ENCODE measurements around the gene FOXP2.
"Not testable (repeated sequence)": the region's sequence is repeated elsewhere in the genome, so short reads cannot be mapped to it uniquely, and the experiment has no call there.

Gene FOXP2

DNA sequence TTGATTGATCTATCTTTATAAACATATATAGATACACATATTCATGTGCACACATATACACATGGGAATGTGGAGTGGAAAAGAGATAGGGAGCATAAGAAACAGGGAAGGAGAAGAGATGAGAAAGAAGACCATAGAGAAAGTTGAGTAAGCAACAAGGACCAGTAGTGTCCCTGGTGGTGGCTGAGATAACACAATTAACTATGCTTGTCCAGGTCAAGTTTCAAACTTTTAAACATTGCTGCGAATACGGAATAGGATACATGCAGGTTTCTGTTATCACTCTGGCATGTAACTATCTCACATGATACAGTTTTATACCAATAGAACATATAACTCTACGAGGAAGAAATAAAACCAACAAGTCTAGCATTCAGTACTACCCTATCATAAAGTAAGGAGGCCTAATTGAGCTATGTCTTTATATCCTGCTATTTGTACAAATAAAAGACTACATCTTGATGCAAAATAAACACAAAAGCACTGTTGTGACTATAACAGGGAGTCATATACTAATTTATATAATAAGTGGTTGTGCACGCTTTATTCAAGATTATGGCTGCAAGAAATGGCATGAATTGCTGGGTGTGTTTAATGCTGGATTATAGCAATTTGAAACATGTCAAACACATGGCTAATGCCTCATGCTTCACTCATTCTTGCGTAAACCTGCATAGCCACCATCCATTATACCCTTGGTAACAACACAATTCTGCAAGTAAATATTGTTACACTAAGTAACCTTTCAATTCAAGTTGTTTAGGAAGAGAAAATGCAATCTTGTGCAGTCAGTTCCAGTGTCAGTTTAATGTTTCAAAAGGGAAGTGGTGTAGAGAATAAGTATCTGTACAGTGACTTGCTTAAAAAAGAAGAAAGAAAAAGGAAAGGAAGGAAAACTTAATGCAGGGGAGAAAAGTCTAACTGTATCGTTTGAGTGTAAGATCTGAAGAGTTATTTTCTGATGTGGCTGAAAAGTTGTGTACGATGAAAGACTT is 8.2 kb downstream of the FOXP2 start:
- DNase-seq: no peak

DNA sequence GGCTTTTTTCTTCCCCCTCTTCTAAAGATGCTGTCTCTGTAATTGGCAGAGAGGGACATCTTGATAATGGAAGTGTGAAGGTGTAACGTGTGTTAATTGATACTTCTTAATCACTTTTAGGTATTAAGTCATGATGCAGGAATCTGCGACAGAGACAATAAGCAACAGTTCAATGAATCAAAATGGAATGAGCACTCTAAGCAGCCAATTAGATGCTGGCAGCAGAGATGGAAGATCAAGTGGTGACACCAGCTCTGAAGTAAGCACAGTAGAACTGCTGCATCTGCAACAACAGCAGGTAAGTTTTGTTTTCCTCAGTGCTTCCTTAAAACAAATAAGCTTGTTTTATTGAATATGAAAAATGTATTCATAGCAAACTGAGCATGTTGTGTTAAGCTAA is 11.8 kb downstream of the FOXP2 start:
- no peak for DNase-seq

- DNase-seq: no peak
Observed at GRCh38 chr7:114426824-114427223, 12.2 kb downstream of the FOXP2 start.

GRCh38 chr7:114428211-114428610 is 13.6 kb downstream of the FOXP2 start:
- DNase-seq: no peak

DNA sequence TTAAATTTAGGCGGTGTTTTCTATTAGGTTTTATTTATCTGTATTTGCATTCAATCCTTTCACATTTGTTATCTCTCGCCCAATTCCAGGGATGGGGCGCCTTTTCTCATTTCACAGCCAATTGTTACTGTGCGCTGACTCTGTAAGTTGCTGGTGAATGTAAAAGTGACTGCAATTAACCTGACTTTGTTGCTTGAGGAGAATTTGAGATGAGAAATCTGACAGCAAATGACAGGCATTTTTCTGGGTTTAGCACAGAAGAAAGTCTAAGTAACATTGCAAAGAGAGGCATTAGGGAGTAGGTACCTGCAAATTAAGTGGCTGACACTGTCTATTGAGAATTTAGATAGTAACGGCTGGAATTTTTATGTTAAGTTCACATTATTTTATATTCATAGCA is 16.6 kb downstream of the FOXP2 start:
- DNase-seq: no peak

DNA sequence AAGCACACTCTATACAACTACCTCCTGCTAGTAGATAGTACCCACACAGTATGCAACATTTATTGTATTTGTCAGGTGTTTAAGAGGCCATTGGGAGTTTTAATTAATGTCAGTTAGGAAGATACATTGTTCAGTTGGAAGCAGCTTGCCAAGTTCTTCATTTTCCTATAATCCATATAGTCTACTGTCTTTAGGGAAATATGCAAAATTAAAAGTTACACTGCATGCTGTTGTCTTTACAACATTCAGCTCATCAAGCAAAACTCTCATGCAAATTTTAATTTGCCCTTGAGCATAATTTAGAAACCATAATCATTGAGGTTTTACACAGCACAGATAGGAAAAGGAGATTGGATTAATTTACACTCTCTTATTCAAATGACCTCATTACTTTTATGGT is 17.4 kb downstream of the FOXP2 start:
- DNase-seq: no peak

- no peak for DNase-seq
Observed at GRCh38 chr7:114432703-114433102, 18.1 kb downstream of the FOXP2 start.

GRCh38 chr7:114439581-114439980 is 25.0 kb downstream of the FOXP2 start:
- DNase-seq: no peak

GRCh38 chr7:114440927-114441326 is 26.3 kb downstream of the FOXP2 start:
- DNase-seq: not testable (repeated sequence)

GRCh38 chr7:114444196-114444595 is 29.6 kb downstream of the FOXP2 start:
- no peak for DNase-seq

- no peak for DNase-seq
Observed at GRCh38 chr7:114450431-114450830, 35.8 kb downstream of the FOXP2 start.

GRCh38 chr7:114459574-114459973 is 45.0 kb downstream of the FOXP2 start:
- no peak for DNase-seq

GRCh38 chr7:114460021-114460420 is 45.4 kb downstream of the FOXP2 start:
- DNase-seq: no peak

DNA sequence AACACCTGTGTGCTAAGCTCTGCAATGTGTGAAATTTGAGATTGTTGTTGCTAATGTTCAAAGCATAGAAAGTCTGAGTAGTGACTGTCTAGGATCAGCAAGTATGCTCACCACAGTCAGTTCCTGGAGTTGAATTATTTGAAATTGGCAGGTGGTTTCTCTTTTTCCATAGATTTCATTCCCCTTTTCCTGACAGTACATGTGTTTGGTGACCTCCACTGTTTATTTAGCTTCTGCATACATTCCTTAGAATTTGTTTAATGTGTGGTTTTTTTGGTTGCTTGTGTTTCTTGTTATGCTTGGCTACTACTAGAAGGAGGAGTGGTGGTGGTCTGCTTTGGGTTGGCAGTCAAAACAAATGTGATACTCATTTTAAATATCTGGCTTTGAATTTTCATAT is 52.3 kb downstream of the FOXP2 start:
- no peak for DNase-seq

- no peak for DNase-seq
Observed at GRCh38 chr7:114468844-114469243, 54.2 kb downstream of the FOXP2 start.

DNA sequence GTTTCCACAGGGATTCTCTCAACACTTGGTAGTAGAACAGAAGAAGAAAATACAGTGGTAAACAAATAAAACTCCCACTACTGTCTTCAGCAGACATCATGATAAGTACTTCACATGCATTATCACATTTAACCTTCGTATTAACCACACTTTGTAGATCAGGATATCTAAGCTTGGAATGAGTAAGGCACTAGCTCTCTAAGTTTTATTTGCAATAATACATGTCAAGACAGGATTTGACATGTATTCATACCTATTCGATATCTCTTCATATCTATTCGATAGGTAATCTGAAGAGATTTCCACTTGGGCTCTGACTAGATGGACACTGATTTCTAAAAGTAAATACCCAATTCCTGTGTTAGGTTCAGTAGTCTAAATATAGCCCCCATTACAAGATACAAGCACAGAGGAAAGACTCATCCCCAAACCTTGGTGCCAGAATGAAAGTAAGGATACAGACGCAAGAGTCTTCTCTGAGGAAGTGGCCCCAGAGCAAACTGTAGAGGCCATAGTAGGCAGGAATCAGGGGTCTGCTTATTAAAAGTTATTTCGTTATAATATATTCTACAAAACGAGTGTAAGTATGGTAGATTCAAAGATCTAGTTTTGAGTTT is 58.4 kb downstream of the FOXP2 start:
- DNase-seq: no peak

DNA sequence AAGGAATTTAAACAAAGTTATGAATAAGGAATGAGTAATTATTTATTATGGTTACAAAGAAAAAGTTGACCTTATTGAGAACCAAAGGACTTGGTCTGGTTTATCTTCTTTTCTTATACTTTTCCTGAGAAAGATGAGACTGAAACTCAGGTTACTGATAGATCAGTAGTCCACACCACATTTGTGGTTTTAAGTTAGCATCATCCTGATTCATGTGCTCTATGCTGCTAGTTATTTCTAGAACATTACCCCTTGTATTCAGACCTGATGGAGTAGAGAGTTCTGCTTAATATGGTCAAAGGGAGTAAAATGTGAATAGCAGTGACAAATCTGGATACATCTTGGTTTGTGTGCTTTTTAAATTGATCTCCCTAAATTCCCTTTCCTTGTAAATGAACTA is 63.8 kb downstream of the FOXP2 start:
- DNase-seq: no peak

DNA sequence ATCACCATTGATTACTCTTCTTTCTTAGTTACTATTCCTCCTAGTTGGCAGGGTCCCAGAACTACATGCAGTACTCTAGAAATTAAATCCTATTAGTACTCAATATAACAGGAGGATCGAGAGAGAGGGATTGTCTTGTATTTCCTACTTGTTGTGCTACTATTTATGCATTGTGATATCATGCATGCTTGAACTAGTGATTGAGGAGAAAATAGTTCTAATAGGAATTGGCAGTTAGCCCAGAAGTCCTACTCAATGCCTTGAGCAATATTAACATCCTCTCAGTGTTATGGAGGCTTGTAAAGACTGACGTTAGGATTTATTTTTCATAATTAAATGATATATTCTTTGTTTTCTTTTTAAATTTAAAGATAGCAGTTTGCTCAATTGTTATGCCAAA is 67.4 kb downstream of the FOXP2 start:
- no peak for DNase-seq

DNA sequence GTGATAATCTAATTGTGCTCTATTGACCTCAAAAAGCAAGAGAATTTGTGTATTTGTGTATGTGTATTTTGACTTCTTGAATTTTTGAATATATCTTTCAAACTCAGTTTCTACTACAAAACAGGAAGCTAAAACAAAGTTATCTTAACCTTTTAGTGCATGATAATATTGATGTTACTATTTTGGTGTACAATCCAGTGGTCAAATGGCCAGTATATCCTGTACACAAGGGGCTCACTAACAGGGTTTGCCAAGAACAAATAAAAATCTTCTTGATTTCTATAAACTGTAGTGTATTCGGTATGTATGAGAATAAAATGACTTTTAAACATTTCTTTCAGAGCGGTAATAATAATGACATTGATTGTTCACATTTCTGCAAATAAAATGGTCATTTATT is 69.6 kb downstream of the FOXP2 start:
- no peak for DNase-seq

DNA sequence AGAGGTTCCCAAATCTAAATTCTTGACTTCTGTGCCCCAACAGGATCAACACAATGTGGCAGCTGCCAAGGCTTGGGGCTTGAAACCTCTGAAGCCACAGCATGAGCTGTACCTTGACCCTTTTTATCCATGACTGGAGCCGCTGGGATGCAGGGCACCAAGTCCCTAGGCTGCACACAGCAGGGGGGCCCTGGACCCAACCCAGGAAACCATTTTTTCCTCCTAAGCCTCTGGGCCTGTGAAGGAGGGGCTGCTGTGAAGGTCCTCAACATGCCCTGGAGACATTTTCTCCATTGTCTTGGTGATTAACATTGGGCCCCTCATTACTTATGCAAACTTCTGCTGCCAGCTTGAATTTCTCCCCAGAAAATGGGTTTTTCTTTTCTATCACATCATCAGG is 72.6 kb downstream of the FOXP2 start:
- DNase-seq: no peak

DNA sequence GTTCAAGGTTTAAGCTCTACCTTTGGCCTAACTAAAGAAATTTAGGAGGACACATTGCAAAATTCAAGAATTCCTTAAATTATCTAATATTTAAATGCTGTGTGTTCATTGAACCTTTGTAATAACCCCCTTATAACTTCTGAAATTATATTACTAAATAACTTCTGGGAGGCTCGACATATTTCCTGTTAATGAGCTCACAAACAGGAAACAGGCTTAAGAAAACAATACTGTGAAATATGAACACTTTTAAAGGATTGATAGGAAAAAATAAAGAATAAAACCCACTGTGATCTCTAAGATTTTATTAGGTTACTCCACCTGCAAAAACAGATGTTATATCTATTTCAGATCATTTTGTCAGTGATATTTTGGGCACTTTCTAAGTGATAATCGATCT is 74.1 kb downstream of the FOXP2 start:
- DNase-seq: no peak

DNA sequence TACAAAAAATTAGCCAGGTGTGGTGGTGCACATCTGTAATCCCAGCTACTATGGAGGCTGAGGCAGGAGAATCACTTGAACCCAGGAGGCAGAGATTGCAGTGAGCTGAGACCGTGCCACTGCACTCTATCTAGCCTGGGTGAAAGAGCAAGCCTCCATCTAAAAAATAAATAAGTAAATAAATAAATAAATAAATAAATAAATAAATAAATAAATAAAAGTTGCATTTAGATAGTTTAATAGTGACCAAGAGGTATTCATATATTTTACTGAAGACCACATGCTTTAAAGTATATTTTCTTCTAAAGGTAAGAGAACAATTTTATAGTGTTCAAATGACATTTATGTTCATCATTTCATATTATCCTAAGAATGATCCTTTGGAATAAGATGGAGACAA is 82.9 kb downstream of the FOXP2 start:
- not testable (repeated sequence) for DNase-seq

DNA sequence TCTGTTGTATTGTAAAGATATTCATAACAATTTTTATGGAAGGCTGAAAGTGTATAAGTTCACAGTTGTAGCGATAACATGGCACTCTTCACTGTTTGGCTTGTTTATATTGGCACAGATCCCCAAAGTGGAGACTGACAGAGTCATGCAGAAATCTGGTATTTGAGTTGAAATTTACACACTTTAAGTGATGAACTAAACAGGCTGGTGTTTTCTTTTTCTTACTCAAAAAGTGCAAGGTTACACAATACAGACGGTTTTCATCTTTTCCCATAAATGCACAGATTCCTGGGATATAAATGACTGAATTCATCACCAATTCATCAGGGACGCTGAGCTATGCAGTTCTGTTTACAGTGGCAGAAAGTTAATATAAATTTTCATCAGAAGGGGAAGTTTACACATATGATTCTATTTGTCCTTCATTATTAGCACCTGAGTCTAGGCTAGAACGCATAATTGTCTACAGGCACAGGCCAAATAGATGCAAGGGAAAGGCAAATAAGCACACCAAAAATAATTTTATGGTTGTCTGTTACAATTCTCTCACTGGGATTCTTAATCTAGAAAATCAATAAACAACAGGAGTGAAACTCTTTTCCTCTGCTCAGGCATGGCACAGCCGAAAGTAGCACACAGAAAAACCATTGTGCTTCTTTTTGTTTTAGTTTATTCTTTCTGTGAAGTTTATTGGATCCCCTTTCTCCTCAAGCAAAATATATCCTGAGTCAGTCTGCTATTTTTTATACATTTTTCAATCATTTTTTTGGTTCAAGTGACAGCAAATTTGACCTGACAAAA is 88.0 kb downstream of the FOXP2 start:
- no peak for DNase-seq

DNA sequence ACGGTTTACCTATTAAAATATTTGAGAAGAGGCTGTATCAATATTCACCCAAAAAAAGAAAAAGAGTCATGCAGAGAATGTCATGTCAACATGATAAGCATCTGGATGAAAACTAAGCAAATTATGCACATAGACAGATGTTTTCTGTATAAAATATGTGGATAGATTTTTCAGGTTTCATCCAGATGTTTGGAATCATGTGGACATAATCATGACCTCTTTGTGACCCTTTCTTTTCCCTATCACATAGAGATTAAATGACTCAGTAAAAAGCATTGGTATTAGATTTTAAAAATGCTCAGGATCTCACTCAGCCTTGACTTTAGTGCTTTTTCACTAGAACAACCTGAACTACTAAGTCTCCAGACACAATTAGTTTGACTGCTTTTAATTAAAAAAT is 90.0 kb downstream of the FOXP2 start:
- DNase-seq: no peak

Measured in CD4-positive, alpha-beta T cell treated with Interleukin-6 for 4 hours (primary cell).